GM23338 (cell line): ENCODE results near the gene CD1C. TPM values are rescaled to one million over a fixed set of nuclear protein-coding genes. Genes with fewer than 3 reads are reported as not detected.

Source experiments
- ATAC-seq: fragments of 200-7000 bp; cut with Tn5 transposase; 3 replicates; pipeline ENCODE4 v1.9.1; 2020
- DNase-seq: peaks from one replicate; pipeline ENCODE4 v3.0.0-alpha.2; 2015; ENCODE audit warnings: low spot score
- H2AFZ ChIP-seq: fragments of 200-600 bp; sonication (generic); 2 replicates; pipeline ENCODE4 v1.8.0; 2016; ENCODE audit warnings: antibody characterized with exemption, mild to moderate bottlenecking, moderate library complexity
- H3F3A ChIP-seq: fragments of 200-600 bp; sonication (generic); replicated peaks from 2 replicates; pipeline ENCODE4 v1.8.0; 2017; ENCODE audit warnings: antibody characterized with exemption, mixed run types, low read depth
- H3K27ac ChIP-seq: fragments of 200-600 bp; sonication (generic); 2 replicates; pipeline ENCODE4 v1.6.1; 2016; ENCODE audit warnings: low read depth
- H3K27me3 ChIP-seq: fragments of 200-600 bp; sonication (generic); 2 replicates; pipeline ENCODE4 v1.8.0; 2016; ENCODE audit warnings: mild to moderate bottlenecking, mixed run types, moderate library complexity; ENCODE audit not compliant: insufficient read depth
- H3K36me3 ChIP-seq: fragments of 200-600 bp; sonication (generic); 2 replicates; pipeline ENCODE4 v1.8.0; 2016; ENCODE audit warnings: mild to moderate bottlenecking; ENCODE audit not compliant: insufficient read depth
- H3K4me1 ChIP-seq: fragments of 200-600 bp; sonication (generic); 2 replicates; pipeline ENCODE4 v1.8.0; 2016; ENCODE audit warnings: mild to moderate bottlenecking, moderate library complexity; ENCODE audit not compliant: insufficient read depth
- H3K4me2 ChIP-seq: fragments of 200-600 bp; sonication (generic); 2 replicates; pipeline ENCODE4 v1.7.1; 2017; ENCODE audit warnings: mixed run types
- H3K4me3 ChIP-seq: fragments of 200-600 bp; sonication (generic); 2 replicates; pipeline ENCODE4 v1.6.1; 2016; ENCODE audit warnings: mixed run types
- H3K79me2 ChIP-seq: fragments of 200-600 bp; sonication (generic); replicated peaks from 2 replicates; pipeline ENCODE4 v1.8.0; 2017; ENCODE audit warnings: mild to moderate bottlenecking; ENCODE audit not compliant: insufficient read depth
- H3K9me2 ChIP-seq: fragments of 200-600 bp; sonication (generic); 2 replicates; pipeline ENCODE4 v1.8.0; 2017; ENCODE audit not compliant: insufficient read depth
- H4K20me1 ChIP-seq: fragments of 200-600 bp; sonication (generic); replicated peaks from 2 replicates; pipeline ENCODE4 v1.8.0; 2017; ENCODE audit warnings: mild to moderate bottlenecking; ENCODE audit not compliant: insufficient read depth
- H3K27ac Mint-ChIP-seq: 2 replicates; pipeline ENCODE4 v1.8.0; 2020; ENCODE audit warnings: inconsistent platforms, mild to moderate bottlenecking, moderate library complexity, mixed read lengths
- H3K27me3 Mint-ChIP-seq: 3 replicates; pipeline ENCODE4 v1.8.0; 2022; ENCODE audit warnings: low read depth, mild to moderate bottlenecking, moderate library complexity, mixed read lengths, inconsistent platforms; ENCODE audit not compliant: insufficient read depth, poor library complexity
- H3K36me3 Mint-ChIP-seq: 3 replicates; pipeline ENCODE4 v1.8.0; 2021; ENCODE audit warnings: low read depth, mild to moderate bottlenecking, inconsistent platforms, moderate library complexity, mixed read lengths
- H3K4me1 Mint-ChIP-seq: 3 replicates; pipeline ENCODE4 v1.8.0; 2020; ENCODE audit warnings: mild to moderate bottlenecking, inconsistent platforms, mixed read lengths
- H3K4me3 Mint-ChIP-seq: 3 replicates; pipeline ENCODE4 v1.8.0; 2021; ENCODE audit warnings: moderate library complexity, mild to moderate bottlenecking, inconsistent platforms, mixed read lengths
- H3K9me3 Mint-ChIP-seq: 3 replicates; pipeline ENCODE4 v1.8.0; 2020; ENCODE audit warnings: moderate library complexity, mild to moderate bottlenecking, inconsistent platforms, mixed read lengths
- CREB1 ChIP-seq: fragments of 250-450 bp; sonication (Bioruptor Pico); IDR thresholded peaks from 2 replicates; pipeline ENCODE4 v1.5.0; 2020; ENCODE audit warnings: low read depth, mild to moderate bottlenecking, moderate library complexity
- EZH2 ChIP-seq: fragments of 200-600 bp; sonication (generic); IDR thresholded peaks from one replicate; pipeline ENCODE4 v1.8.0; 2017; ENCODE audit warnings: antibody characterized with exemption, mild to moderate bottlenecking, low read depth; ENCODE audit not compliant: unreplicated experiment
- EZH2phosphoT487 ChIP-seq: fragments of 200-600 bp; sonication (generic); IDR thresholded peaks from one replicate; pipeline ENCODE4 v1.8.1; 2018; ENCODE audit warnings: antibody characterized with exemption; ENCODE audit not compliant: unreplicated experiment
- NANOG ChIP-seq: IDR thresholded peaks from 2 replicates; pipeline ENCODE4 v1.6.1; 2016; ENCODE audit warnings: antibody characterized with exemption, borderline replicate concordance
- POLR2AphosphoS5 ChIP-seq: IDR thresholded peaks from 2 replicates; pipeline ENCODE4 v1.6.1; 2016; ENCODE audit warnings: antibody characterized with exemption, low read depth
- STAT1 ChIP-seq: IDR thresholded peaks from one replicate; pipeline ENCODE4 v1.6.1; 2016; ENCODE audit warnings: antibody characterized with exemption; ENCODE audit not compliant: unreplicated experiment
- ZNF114 ChIP-seq: fragments of 250-450 bp; sonication (Bioruptor Pico); IDR thresholded peaks from 2 replicates; pipeline ENCODE4 v1.5.0; 2020; ENCODE audit warnings: mild to moderate bottlenecking, moderate library complexity
- polyA plus RNA-seq: library from polyadenylated mRNA; unstranded; fragments of >200 nt; fragmentation: Nextera tagmentation; extraction: Ambion mirVana; gene quantifications from 2 replicates; pipeline ENCODE4 v1.2.1, GENCODE V29; 2016
- total RNA-seq: library from RNA; depleted of rRNA; stranded (reverse); fragments of >200 nt; shearing (Covaris generic); gene quantifications from 2 replicates; pipeline ENCODE4 v1.2.3, GENCODE V29; 2014
- TF ChIP-seq, protein P1 (sequence below): fragments of 250-450 bp; sonication (Bioruptor Pico); IDR thresholded peaks from 2 replicates; pipeline ENCODE4 v1.5.0; 2020; ENCODE audit warnings: mild to moderate bottlenecking, moderate library complexity
- TF ChIP-seq, protein P2 (sequence below): IDR thresholded peaks from 2 replicates; pipeline ENCODE4 v1.6.1; 2016; ENCODE audit warnings: antibody characterized with exemption

CD1C gene
- total and polyA plus RNA-seq, 2 experiments from 2014 or later: not detected

DNA sequence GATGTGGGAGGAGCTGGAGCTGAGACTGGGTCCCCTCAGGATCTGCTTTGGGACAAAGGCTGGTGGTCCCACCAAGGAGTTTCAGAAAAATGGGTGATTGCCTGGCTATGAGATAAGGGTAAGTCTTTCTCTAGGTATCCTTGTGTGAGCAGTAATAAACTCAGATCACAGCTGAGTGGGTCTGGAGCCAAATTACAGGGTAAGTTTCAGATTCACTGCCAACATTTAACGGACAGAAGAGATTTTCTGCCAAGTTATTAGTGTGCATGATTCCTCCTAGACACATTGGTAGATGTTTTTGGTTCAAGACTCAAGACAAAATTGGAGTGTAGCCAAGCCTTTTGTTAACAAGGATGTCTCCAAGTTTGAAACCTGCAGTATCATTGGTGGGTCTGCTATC, 34.1 kb downstream of the CD1C start (continued):
- TF ChIP-seq, protein P1, sequence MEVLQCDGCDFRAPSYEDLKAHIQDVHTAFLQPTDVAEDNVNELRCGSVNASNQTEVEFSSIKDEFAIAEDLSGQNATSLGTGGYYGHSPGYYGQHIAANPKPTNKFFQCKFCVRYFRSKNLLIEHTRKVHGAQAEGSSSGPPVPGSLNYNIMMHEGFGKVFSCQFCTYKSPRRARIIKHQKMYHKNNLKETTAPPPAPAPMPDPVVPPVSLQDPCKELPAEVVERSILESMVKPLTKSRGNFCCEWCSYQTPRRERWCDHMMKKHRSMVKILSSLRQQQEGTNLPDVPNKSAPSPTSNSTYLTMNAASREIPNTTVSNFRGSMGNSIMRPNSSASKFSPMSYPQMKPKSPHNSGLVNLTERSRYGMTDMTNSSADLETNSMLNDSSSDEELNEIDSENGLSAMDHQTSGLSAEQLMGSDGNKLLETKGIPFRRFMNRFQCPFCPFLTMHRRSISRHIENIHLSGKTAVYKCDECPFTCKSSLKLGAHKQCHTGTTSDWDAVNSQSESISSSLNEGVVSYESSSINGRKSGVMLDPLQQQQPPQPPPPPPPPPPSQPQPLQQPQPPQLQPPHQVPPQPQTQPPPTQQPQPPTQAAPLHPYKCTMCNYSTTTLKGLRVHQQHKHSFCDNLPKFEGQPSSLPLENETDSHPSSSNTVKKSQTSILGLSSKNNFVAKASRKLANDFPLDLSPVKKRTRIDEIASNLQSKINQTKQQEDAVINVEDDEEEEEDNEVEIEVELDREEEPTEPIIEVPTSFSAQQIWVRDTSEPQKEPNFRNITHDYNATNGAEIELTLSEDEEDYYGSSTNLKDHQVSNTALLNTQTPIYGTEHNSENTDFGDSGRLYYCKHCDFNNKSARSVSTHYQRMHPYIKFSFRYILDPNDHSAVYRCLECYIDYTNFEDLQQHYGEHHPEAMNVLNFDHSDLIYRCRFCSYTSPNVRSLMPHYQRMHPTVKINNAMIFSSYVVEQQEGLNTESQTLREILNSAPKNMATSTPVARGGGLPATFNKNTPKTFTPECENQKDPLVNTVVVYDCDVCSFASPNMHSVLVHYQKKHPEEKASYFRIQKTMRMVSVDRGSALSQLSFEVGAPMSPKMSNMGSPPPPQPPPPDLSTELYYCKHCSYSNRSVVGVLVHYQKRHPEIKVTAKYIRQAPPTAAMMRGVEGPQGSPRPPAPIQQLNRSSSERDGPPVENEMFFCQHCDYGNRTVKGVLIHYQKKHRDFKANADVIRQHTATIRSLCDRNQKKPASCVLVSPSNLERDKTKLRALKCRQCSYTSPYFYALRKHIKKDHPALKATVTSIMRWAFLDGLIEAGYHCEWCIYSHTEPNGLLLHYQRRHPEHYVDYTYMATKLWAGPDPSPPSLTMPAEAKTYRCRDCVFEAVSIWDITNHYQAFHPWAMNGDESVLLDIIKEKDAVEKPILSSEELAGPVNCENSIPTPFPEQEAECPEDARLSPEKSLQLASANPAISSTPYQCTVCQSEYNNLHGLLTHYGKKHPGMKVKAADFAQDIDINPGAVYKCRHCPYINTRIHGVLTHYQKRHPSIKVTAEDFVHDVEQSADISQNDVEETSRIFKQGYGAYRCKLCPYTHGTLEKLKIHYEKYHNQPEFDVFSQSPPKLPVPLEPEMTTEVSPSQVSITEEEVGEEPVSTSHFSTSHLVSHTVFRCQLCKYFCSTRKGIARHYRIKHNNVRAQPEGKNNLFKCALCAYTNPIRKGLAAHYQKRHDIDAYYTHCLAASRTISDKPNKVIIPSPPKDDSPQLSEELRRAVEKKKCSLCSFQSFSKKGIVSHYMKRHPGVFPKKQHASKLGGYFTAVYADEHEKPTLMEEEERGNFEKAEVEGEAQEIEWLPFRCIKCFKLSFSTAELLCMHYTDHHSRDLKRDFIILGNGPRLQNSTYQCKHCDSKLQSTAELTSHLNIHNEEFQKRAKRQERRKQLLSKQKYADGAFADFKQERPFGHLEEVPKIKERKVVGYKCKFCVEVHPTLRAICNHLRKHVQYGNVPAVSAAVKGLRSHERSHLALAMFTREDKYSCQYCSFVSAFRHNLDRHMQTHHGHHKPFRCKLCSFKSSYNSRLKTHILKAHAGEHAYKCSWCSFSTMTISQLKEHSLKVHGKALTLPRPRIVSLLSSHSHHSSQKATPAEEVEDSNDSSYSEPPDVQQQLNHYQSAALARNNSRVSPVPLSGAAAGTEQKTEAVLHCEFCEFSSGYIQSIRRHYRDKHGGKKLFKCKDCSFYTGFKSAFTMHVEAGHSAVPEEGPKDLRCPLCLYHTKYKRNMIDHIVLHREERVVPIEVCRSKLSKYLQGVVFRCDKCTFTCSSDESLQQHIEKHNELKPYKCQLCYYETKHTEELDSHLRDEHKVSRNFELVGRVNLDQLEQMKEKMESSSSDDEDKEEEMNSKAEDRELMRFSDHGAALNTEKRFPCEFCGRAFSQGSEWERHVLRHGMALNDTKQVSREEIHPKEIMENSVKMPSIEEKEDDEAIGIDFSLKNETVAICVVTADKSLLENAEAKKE (CRISPR knock-in tag): no peak
- TF ChIP-seq POLR2AphosphoS5 (no peak), EZH2 (no peak), CREB1 (CRISPR knock-in tag) (no peak), NANOG (no peak)
- TF ChIP-seq, protein P2, sequence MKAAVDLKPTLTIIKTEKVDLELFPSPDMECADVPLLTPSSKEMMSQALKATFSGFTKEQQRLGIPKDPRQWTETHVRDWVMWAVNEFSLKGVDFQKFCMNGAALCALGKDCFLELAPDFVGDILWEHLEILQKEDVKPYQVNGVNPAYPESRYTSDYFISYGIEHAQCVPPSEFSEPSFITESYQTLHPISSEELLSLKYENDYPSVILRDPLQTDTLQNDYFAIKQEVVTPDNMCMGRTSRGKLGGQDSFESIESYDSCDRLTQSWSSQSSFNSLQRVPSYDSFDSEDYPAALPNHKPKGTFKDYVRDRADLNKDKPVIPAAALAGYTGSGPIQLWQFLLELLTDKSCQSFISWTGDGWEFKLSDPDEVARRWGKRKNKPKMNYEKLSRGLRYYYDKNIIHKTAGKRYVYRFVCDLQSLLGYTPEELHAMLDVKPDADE: no peak

DNA sequence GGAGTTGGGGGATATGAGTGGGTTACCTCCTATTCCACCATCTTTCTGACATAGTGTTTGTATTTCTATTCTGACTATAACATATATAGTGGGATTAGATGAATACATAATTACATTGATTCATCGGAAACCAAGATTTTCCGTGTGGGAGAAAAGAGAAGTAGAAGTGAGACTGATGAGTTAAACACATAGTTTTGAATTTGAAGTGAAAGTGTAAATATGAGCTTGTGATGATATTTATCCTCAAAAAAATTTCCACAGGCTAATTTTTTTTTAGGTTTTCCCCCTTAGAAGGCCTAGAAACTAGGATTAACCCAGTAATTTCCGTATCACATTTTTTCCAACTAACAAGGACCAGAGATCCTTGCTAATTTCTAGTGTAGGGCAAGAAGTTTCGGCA, 34.7 kb downstream of the CD1C start:
- H3K9me3 Mint-ChIP-seq: peaks cover 4% of the 10 kb centered on the region
- TF ChIP-seq CREB1 (CRISPR knock-in tag): no peak
- TF ChIP-seq EZH2phosphoT487: no peak
- no peak for TF ChIP-seq EZH2
- no peak for TF ChIP-seq ZNF114 (CRISPR knock-in tag)
- TF ChIP-seq STAT1: no peak
- TF ChIP-seq, protein P1 (CRISPR knock-in tag): no peak
- TF ChIP-seq NANOG: no peak

More for the DNA sequence above, 34.7 kb downstream of the CD1C start:
- Histone ChIP-seq H3K9me2 (no peaks in the 10 kb centered on the region), H3K27me3 (no peaks in the 10 kb centered on the region), H3K27ac (no peak overlapping the region), H2AFZ (no peak overlapping the region), H3K36me3 (no peaks in the 10 kb centered on the region), H3K4me2 (no peak overlapping the region), H3F3A (no peaks in the 10 kb centered on the region), H3K79me2 (no peaks in the 10 kb centered on the region), H3K4me3 (no peak overlapping the region), H3K4me1 (no peaks in the 10 kb centered on the region), H4K20me1 (no peaks in the 10 kb centered on the region)
- H3K4me1 Mint-ChIP-seq: no peaks in the 10 kb centered on the region; the same call in 2 of the 3 replicates
- no peak overlapping the region for H3K4me3 Mint-ChIP-seq
- no peak overlapping the region for H3K27ac Mint-ChIP-seq
- DNase-seq (no peak), ATAC-seq (no peak)
- H3K36me3 Mint-ChIP-seq: peaks cover 4% of the 10 kb centered on the region; the same call in 2 of the 3 replicates
- no peaks in the 10 kb centered on the region for H3K27me3 Mint-ChIP-seq
